Transverse colon (tissue), 4 donors: ENCODE data around the gene RRP1B. TPM values are rescaled to one million over a fixed set of nuclear protein-coding genes. Genes with fewer than 3 reads are reported as not detected.

ENCODE experiments used
- DNase-seq: peaks from one replicate; pipeline ENCODE4 v3.0.0-alpha.2; 2019
- H3K27ac ChIP-seq, 4 donors: fragments of 200-600 bp; sonication (generic); 2 replicates each; pipeline ENCODE4 v1.5.1; 2016 to 2018; ENCODE audit warnings: inconsistent platforms in 4 of 4
- H3K27me3 ChIP-seq: fragments of 200-600 bp; sonication (generic); 2 replicates; pipeline ENCODE4 v1.5.1; 2017; ENCODE audit warnings: inconsistent platforms
- H3K36me3 ChIP-seq, 4 donors: fragments of 200-600 bp; sonication (generic); 2 replicates each; pipeline ENCODE4 v1.5.1; 2017 to 2019; ENCODE audit warnings: inconsistent platforms in 4 of 4
- H3K4me1 ChIP-seq, 4 donors: fragments of 200-600 bp; sonication (generic); 2 replicates each; pipeline ENCODE4 v1.5.1; 2017 to 2020; ENCODE audit warnings: inconsistent platforms in 4 of 4
- H3K4me3 ChIP-seq, 4 donors: fragments of 200-600 bp; sonication (generic); 1 replicate in 1 of 4; 2 replicates in 3 of 4; pipeline versions ENCODE4 v1.5.1 to v1.6.1; 2017 to 2019; ENCODE audit warnings: inconsistent platforms in 4 of 4
- H3K9me3 ChIP-seq, 2 donors: fragments of 200-600 bp; sonication (generic); 2 replicates each; pipeline ENCODE4 v1.5.1; 2017 to 2019; ENCODE audit warnings: inconsistent platforms in 2 of 2
- EP300 ChIP-seq: sonication (generic); formaldehyde crosslinking; IDR thresholded peaks from one replicate; pipeline ENCODE4 v1.6.1; 2017; ENCODE audit warnings: antibody characterized with exemption, low read depth
- POLR2A ChIP-seq: fragments of 450-650 bp; IDR thresholded peaks from one replicate; pipeline ENCODE4 v1.6.1; 2016; ENCODE audit warnings: antibody characterized with exemption, mild to moderate bottlenecking, moderate library complexity
- POLR2AphosphoS5 ChIP-seq, 3 donors: sonication (generic); formaldehyde crosslinking; IDR thresholded peaks; one replicate each; pipeline ENCODE4 v1.6.1; 2016; ENCODE audit warnings: antibody characterized with exemption in 3 of 3
- WGBS, 2 donors: methylation state at CpG; one replicate each; pipeline ENCODE4 v1.1.5; 2018; ENCODE audit warnings: low coverage in 1 of 2; 5-methylcytosine and 5-hydroxymethylcytosine counted together
- in situ Hi-C, 4 donors: fragments of 200-750 bp; cut with MboI; loops; one replicate each; pipeline versions ENCODE4 v1.15.0 to v1.15.1; 2017; ENCODE audit warnings: low sequenced_read_pairs in 3 of 4, low pct_ligation_motif_present in 1 of 4, low pct_unique_long_range_greater_than_20kb in 1 of 4
- intact Hi-C: fragments of 100-400 bp; cut with DNase I; formaldehyde crosslinking; loops from one replicate; pipeline ENCODE4 v1.15.1; 2023; ENCODE audit warnings: low total_unique reads
- total RNA-seq, 4 donors: library from RNA; depleted of rRNA; stranded (reverse); fragments of >200 nt; gene quantifications; one replicate each; pipeline ENCODE4 v1.1.0, GENCODE V29; 2016
- TF ChIP-seq, protein P1 (sequence below), 5 experiments: fragments of 200-600 bp in 3 of 5; fragments of 450-650 bp in 2 of 5; sonication (generic) in 3 of 5; IDR thresholded peaks; 1 replicate in 2 of 5; 2 replicates in 3 of 5; pipeline ENCODE4 v1.5.1; 2016 to 2017; ENCODE audit warnings: antibody characterized with exemption in 5 of 5, inconsistent platforms in 3 of 5, mild to moderate bottlenecking in 2 of 5, moderate library complexity in 1 of 5

RRP1B gene
- total RNA-seq, 4 donors from 2014 or later = 6.0 to 15.4 (median 12.0) TPM

DNA sequence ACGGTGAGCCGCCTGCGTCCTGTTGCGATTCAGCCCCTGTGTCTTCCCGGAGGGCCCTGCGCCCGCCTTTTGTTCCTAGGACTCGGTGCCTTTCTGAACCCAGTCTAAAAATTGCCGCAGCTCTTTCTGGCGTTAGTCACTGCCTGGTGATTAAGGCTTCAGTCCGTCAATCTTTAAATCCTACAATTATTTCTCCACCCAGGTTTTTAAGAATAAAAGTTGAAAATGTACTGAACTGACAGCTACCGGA lies 43.4 kb downstream of the RRP1B start:
- Histone ChIP-seq H3K36me3 (no peaks in the 10 kb centered on the region), H3K27me3 (no peaks in the 10 kb centered on the region), H3K4me3 (no peak overlapping the region), H3K4me1 (peaks cover 4 to 10% (median 5%) of the 10 kb centered on the region in 4 donors), H3K9me3 (no peaks in the 10 kb centered on the region), H3K27ac (no peak overlapping the region)
- 59% methylated on average over 12 of the region's 12 CpGs; no CpG with 5 or more reads in 1 of the 2 donors for WGBS, 2 donors
- DNase-seq = no peak
- in situ Hi-C loops (no loop called here), intact Hi-C loops (no loop called here)
- TF ChIP-seq POLR2AphosphoS5 (IDR thresholded peaks at IDR 0.05) (no peak), POLR2A (no peak)
- TF ChIP-seq, protein P1, sequence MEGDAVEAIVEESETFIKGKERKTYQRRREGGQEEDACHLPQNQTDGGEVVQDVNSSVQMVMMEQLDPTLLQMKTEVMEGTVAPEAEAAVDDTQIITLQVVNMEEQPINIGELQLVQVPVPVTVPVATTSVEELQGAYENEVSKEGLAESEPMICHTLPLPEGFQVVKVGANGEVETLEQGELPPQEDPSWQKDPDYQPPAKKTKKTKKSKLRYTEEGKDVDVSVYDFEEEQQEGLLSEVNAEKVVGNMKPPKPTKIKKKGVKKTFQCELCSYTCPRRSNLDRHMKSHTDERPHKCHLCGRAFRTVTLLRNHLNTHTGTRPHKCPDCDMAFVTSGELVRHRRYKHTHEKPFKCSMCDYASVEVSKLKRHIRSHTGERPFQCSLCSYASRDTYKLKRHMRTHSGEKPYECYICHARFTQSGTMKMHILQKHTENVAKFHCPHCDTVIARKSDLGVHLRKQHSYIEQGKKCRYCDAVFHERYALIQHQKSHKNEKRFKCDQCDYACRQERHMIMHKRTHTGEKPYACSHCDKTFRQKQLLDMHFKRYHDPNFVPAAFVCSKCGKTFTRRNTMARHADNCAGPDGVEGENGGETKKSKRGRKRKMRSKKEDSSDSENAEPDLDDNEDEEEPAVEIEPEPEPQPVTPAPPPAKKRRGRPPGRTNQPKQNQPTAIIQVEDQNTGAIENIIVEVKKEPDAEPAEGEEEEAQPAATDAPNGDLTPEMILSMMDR (IDR thresholded peaks at IDR 0.05) = no peak

DNA sequence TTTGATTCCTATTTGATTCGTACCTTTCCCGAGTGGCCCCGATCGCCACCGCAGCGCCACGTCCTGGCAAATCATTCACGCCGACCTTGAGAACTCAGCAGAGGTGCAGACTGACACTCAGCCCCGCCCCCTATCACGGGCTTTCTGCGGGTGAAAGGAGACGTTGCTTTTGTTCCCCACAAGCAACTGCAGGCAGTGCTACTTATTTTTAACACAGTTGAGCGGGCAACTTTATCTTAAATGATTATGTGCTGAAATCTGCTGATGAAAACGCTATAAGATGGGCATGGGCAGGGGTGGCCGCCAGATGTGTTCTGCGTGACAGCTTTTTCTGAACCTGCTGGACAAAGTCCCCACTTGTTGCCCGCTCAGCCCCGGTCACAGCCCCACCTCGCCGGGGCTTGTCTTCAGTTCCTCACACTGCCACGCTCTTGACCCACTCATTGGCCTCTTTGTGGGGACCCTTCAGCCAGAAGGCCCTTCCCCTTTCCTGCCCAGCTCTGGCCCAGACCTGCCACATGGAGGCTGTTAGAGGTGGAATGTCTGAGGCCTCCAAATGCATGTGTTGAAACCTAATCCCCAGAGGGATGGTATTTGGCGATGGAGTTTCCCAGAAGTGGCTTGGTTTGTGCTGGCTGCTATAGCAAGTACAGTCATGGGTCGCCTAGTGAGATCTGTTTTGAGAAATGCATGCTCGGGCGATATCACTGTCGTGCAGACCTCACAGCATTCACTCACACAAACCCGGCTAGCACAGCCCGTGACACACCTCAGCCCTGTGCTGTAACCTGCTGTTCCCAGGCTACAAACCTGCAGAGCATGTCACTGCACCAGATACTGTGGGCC lies 43.9 kb downstream of the RRP1B start:
- in situ Hi-C loops = no loop called here

DNA sequence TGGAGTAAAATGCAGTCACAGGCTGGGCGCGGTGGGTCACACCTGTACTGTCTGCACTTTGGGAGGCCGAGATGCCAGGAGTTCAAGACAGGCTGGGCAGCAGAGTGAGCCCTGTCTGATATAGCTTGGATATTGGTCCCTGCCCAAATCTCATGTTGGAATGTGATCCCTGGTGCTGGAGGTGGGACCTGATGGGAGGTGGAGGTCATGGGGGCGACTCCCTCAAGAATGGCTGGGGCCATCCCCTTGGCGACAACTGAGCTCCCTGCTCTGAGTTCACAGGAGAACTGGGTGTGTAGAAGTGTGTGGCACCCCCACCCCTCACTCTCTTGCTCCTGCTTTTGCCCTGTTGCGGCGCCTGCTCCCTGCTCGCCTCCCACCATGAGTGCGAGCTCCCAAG lies 48.1 kb downstream of the RRP1B start:
- 91% methylated on average over 9 of the region's 9 CpGs; no CpG with 5 or more reads in 1 of the 2 donors for WGBS, 2 donors
- no peak for TF ChIP-seq EP300
- TF ChIP-seq, protein P1 (IDR thresholded peaks at IDR 0.05) = no peak
- no peak for TF ChIP-seq POLR2A
- TF ChIP-seq POLR2AphosphoS5 (IDR thresholded peaks at IDR 0.05) = no peak

More for the DNA sequence above, 43.9 kb downstream of the RRP1B start:
- Histone ChIP-seq H3K27me3 (no peaks in the 10 kb centered on the region), H3K4me3 (no peak overlapping the region), H3K9me3 (no peaks in the 10 kb centered on the region), H3K4me1 (peaks cover 4 to 10% (median 5%) of the 10 kb centered on the region in 4 donors), H3K36me3 (no peaks in the 10 kb centered on the region), H3K27ac (no peak overlapping the region)
- TF ChIP-seq, protein P1 (IDR thresholded peaks at IDR 0.05) = no peak
- TF ChIP-seq POLR2AphosphoS5 (IDR thresholded peaks at IDR 0.05) (no peak), POLR2A (no peak), EP300 (no peak)
- DNase-seq = peak; percentile 78
- intact Hi-C loops = no loop called here
- 35 to 42% methylated on average over 9 to 29 of the region's 29 CpGs for WGBS, 2 donors

DNA sequence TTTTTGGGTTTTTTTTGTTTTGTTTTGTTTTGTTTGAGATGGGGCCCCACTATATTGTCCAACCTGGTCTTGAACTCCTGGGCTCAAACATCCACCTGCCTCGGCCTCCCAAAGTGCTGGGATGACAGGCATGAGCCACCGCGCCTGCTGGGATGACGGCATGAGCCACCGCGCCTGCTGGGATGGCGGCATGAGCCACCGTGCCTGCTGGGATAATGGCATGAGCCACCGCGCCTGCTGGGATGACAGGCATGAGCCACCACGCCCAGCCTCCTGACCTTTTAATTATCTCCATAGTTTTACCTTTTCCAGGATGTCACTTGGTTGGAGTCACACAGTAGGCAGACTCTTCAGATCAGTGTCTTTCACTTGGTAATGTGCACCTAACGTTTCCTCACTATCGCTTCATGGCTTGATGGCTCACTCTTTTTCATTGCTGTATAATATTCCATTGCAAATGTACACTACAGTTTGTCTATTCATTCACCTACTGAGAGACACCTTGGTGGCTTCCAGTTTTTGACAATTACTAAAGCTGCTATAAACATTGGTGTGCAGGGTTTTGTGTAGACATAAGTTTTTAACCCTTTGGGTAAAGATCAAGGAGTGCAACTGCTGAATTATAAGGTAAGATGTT lies 49.5 kb downstream of the RRP1B start:
- TF ChIP-seq EP300 = no peak
- TF ChIP-seq POLR2A = no peak
- TF ChIP-seq, protein P1 (IDR thresholded peaks at IDR 0.05) = no peak
- TF ChIP-seq POLR2AphosphoS5 (IDR thresholded peaks at IDR 0.05) = no peak
- Histone ChIP-seq H3K27ac (no peak overlapping the region), H3K36me3 (no peaks in the 10 kb centered on the region), H3K9me3 (no peaks in the 10 kb centered on the region), H3K27me3 (no peaks in the 10 kb centered on the region), H3K4me3 (no peak overlapping the region), H3K4me1 (peaks cover 0 to 21% (median 9%) of the 10 kb centered on the region in 4 donors)
- WGBS, 2 donors = 93 to 96% methylated on average over 5 to 13 of the region's 13 CpGs
- no peak for DNase-seq
- in situ Hi-C loops = no loop called here
- intact Hi-C loops = no loop called here

More for the DNA sequence above, 48.1 kb downstream of the RRP1B start:
- no peaks in the 10 kb centered on the region for H3K36me3 ChIP-seq
- H3K4me3 ChIP-seq = no peak overlapping the region
- H3K9me3 ChIP-seq = no peaks in the 10 kb centered on the region
- in situ Hi-C loops = no loop called here
- no peak overlapping the region for H3K27ac ChIP-seq
- no peaks in the 10 kb centered on the region for H3K27me3 ChIP-seq
- intact Hi-C loops = no loop called here
- DNase-seq = no peak
- H3K4me1 ChIP-seq = peaks cover 4 to 16% (median 6%) of the 10 kb centered on the region in 4 donors
